Measurements from ENCODE around the gene GVQW3.

GVQW3 gene

DNA sequence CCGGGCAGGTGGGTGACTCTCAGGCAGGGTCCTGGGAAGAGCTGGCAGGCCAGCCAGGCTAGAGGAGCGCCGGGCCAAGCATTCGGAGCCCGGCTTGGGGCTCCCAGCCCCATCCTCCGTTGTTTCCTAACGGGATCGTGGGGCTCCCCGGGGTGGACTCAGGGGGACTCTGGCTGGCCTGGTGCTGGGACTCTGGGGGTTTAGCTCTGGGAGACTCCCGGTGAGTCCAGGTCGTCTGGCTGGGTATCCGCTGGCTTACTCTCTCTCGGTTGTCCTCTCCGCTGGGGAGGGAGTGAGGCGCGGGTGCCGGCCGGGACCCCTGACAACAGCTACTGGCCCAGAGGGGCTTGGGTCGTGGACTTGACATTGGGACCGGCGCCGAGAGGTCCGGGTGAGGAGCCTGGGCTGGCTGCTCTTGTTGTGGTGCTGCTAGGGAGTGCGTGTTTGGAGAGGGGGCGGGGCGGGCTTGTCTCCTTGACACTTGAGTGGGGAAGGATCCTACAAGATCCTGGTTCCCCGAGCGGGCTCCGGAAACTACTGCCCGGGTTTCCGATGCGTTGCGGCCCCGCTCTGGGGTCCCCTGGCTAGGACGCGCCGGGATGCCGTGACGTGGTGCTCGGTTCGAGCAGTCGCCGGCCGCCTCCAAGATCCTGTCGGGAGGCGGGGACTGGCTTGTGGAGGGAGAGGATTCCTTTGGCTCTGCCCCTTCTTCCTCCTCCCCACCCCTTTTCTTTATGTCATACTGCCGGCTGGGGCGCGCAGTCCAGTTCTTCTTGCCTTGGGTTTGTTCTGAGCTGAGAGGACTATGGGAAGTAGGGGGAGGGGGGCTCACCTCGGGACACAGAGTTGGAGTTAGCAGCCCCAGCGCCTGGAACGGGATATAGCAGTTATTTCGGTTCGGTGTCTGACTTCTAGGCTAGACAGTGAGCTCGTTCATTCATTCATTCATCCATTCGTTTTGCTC lies 64.3 kb downstream of the GVQW3 start:
- DNase-seq (ENCODE audit: low read depth), result peak; percentile 89

DNA sequence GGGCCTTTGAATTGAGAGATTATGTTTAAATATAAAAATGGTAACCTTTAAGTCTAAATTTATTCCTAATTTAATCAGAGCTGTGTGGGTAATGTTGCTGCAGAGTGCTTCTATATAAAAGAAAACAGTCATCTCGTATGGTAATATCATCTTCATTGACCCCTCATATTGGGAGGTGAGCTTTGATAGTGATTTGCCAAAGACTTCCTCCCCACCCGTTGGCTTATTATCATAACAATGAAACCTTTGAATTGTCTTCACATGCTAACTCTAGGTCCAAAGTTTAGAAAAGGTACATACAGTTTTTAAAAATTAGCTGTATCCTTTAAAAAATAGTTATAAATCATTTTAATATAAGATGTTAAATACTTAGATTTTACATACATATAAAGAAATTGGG lies 67.4 kb downstream of the GVQW3 start:
- DNase-seq (ENCODE audit: low read depth), result no peak

DNA sequence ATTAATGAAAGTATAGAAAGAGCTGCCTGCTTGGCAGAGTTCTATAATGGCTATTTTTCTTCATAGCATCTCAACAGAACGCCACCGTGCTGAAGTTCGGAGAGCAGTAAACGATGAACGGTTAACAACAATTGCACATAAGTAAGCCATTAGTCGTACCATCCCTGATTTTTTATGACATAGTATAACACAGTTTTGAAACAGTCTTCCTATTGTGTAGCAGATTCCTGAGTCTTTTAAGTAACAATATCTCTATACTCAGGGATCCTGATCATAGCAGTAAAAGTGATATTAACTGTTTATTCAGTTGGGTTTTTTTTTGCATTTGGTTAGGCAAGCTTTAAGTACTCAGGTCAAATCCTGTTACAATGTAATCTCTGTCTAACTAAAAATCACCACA lies 72.1 kb downstream of the GVQW3 start:
- DNase-seq (ENCODE audit: low read depth), result no peak

DNA sequence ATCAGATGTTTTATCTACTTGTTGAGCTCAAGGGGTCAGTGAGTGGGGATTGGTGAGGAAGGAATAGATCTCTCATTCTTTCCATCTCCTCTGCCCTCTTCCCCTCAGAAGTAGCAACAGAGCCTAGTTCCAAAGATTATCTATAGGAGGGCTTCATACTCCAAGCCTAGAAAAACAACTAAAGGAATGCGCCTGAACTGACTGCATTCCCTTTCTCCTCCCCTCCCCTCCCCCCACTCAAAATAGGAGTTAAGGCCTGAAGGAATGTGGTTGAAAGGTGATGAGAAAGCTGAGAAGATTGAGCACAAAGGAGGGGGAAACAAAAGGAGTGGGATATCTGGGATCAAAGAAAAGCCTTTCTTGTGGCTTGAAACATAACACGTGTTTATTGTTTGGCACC lies 74.2 kb downstream of the GVQW3 start:
- peak; percentile 39 for DNase-seq (ENCODE audit: low read depth)

GRCh38 chr11:76455931-76456330 lies 74.8 kb downstream of the GVQW3 start:
- peak; percentile 24 for DNase-seq (ENCODE audit: low read depth)

- DNase-seq (ENCODE audit: low read depth), result no peak
Measured at GRCh38 chr11:76456571-76456970, 75.4 kb downstream of the GVQW3 start.
